GM11168 (cell line): Measurements from ENCODE around the gene ZFP57.

ENCODE experiments used
- in situ Hi-C: fragments of 300-500 bp; cut with MboI; formaldehyde crosslinking; loops from one replicate; pipeline ENCODE4 v1.12.0; 2022; ENCODE audit warnings: low sequenced_read_pairs; ENCODE audit not compliant: unreplicated experiment

ZFP57 gene

GRCh38 chr6:29680904-29681303, at the start of gene ZFP57:
Gene ZFP57 (minus strand): TSS chr6:29681152. CDS start chr6:29677003, 4,149 bp downstream.
- in situ Hi-C loops = no loop called here

GRCh38 chr6:29730575-29731126, 49.7 kb upstream of the ZFP57 start:
- in situ Hi-C loops = no loop called here

GRCh38 chr6:29729774-29730328, 48.9 kb upstream of the ZFP57 start:
- in situ Hi-C loops = no loop called here

- in situ Hi-C loops = no loop called here
Observed at GRCh38 chr6:29728875-29729270, 47.9 kb upstream of the ZFP57 start.

- in situ Hi-C loops = no loop called here
Observed at GRCh38 chr6:29728173-29728874, 47.4 kb upstream of the ZFP57 start.

GRCh38 chr6:29727637-29728036, 46.7 kb upstream of the ZFP57 start:
- in situ Hi-C loops = no loop called here

- in situ Hi-C loops = no loop called here
Observed at GRCh38 chr6:29726571-29727194, 45.7 kb upstream of the ZFP57 start.

GRCh38 chr6:29726001-29726400, 45.0 kb upstream of the ZFP57 start:
- in situ Hi-C loops = no loop called here

GRCh38 chr6:29724937-29725869, 44.3 kb upstream of the ZFP57 start:
- in situ Hi-C loops = no loop called here

- in situ Hi-C loops = no loop called here
Observed at GRCh38 chr6:29723666-29724588, 43.0 kb upstream of the ZFP57 start.

- in situ Hi-C loops = no loop called here
Observed at GRCh38 chr6:29723262-29723665, 42.3 kb upstream of the ZFP57 start, which contains the start of gene HLA-F. Gene HLA-F (plus strand): TSS chr6:29723434. CDS start chr6:29723464, 30 bp downstream.

GRCh38 chr6:29720863-29721262, 39.9 kb upstream of the ZFP57 start:
- in situ Hi-C loops = no loop called here

- in situ Hi-C loops = no loop called here
Observed at GRCh38 chr6:29710281-29710941, 29.5 kb upstream of the ZFP57 start.

GRCh38 chr6:29709188-29709587, 28.2 kb upstream of the ZFP57 start:
- in situ Hi-C loops = no loop called here

GRCh38 chr6:29708432-29709179, 27.7 kb upstream of the ZFP57 start:
- in situ Hi-C loops = no loop called here

- in situ Hi-C loops = no loop called here
Observed at GRCh38 chr6:29705389-29706231, 24.7 kb upstream of the ZFP57 start.

- in situ Hi-C loops = no loop called here
Observed at GRCh38 chr6:29702519-29703103, 21.7 kb upstream of the ZFP57 start.
